H1 (cell line): Measurements from ENCODE around the gene CRYGB. TPM values are rescaled to one million over a fixed set of nuclear protein-coding genes. Genes with fewer than 3 reads are reported as not detected.

Experiments
- CTCF ChIA-PET: fragments of 300-600 bp; sonication (Branson Sonifier 250); formaldehyde crosslinking; loops from one replicate; lab custom pipeline; 2021; ENCODE audit not compliant: partially characterized antibody; lab: Charles Lee
- POLR2A ChIA-PET: fragments of 300-600 bp; sonication (Branson Sonifier 250); formaldehyde crosslinking; loops from one replicate; lab custom pipeline; 2021; ENCODE audit warnings: inconsistent platforms; ENCODE audit not compliant: partially characterized antibody; lab: Charles Lee
- DNase-seq, 2 experiments: peaks; one replicate each; pipeline versions ENCODE4 v3.0.0 to v3.0.0-alpha.2; 2010 to 2022; ENCODE audit warnings: low spot score in 2 of 2, low read depth in 1 of 2, mixed read lengths in 1 of 2
- FAIRE-seq: peaks from 2 replicates; lab custom pipeline; 2011; peaks lifted over from hg19 to GRCh38; lab: Jason Lieb, UNC
- H2AFZ ChIP-seq: 2 replicates; pipeline ENCODE4 v1.8.1; 2012; ENCODE audit warnings: low read length, inconsistent platforms
- H2AK5ac ChIP-seq: 2 replicates; pipeline ENCODE4 v1.6.1; 2013; ENCODE audit warnings: low read depth, low read length
- H2BK120ac ChIP-seq: replicated peaks from 2 replicates; pipeline ENCODE3; 2013; ENCODE audit warnings: low read depth, low read length, inconsistent platforms
- H2BK12ac ChIP-seq: 2 replicates; pipeline ENCODE4 v1.6.1; 2013; ENCODE audit warnings: low read depth, low read length
- H2BK15ac ChIP-seq: 2 replicates; pipeline ENCODE4 v1.6.1; 2013; ENCODE audit warnings: low read length
- H2BK20ac ChIP-seq: 2 replicates; pipeline ENCODE4 v1.6.1; 2013; ENCODE audit warnings: low read length
- H2BK5ac ChIP-seq: 2 replicates; pipeline ENCODE4 v1.6.1; 2013; ENCODE audit warnings: low read depth, low read length
- H3K14ac ChIP-seq: 2 replicates; pipeline ENCODE4 v1.6.1; 2013; ENCODE audit warnings: inconsistent platforms; ENCODE audit not compliant: insufficient read length
- H3K18ac ChIP-seq: 2 replicates; pipeline ENCODE4 v1.6.1; 2013; ENCODE audit warnings: low read length; ENCODE audit errors: extremely low read depth
- H3K23ac ChIP-seq: 2 replicates; pipeline ENCODE4 v1.6.1; 2013; ENCODE audit warnings: inconsistent platforms; ENCODE audit not compliant: insufficient read length
- H3K23me2 ChIP-seq: 2 replicates; pipeline ENCODE4 v1.6.1; 2013; ENCODE audit warnings: low read depth, low read length
- H3K27ac ChIP-seq: 2 replicates; pipeline ENCODE4 v1.6.1; 2011; ENCODE audit warnings: low read depth, low read length, inconsistent platforms
- H3K27me3 ChIP-seq, 4 experiments: replicated peaks in 1 of 4; 1 replicate in 1 of 4; 2 replicates in 3 of 4; pipeline versions ENCODE4 v1.6.1 to v1.8.1; 2011 to 2013; ENCODE audit warnings: low read length in 3 of 4, mild to moderate bottlenecking in 3 of 4, inconsistent platforms in 2 of 4, mixed read lengths in 2 of 4, moderate library complexity in 1 of 4; ENCODE audit not compliant: control insufficient read depth in 3 of 4, insufficient read depth in 3 of 4; ENCODE audit errors: extremely low read depth in 1 of 4
- H3K36me3 ChIP-seq, 4 experiments: 2 replicates each; pipeline versions ENCODE4 v1.6.1 to v1.8.1; 2011 to 2013; ENCODE audit warnings: mild to moderate bottlenecking in 4 of 4, low read length in 3 of 4, moderate library complexity in 2 of 4, control low read depth in 1 of 4, inconsistent platforms in 1 of 4; ENCODE audit not compliant: insufficient read depth in 4 of 4, control insufficient read depth in 2 of 4
- H3K4ac ChIP-seq: replicated peaks from 2 replicates; pipeline ENCODE3; 2013; ENCODE audit warnings: low read length, low read depth, mixed read lengths, inconsistent platforms; ENCODE audit not compliant: insufficient read length
- H3K4me1 ChIP-seq, 4 experiments: replicated peaks in 1 of 4; 1 replicate in 1 of 4; 2 replicates in 3 of 4; pipeline versions ENCODE4 v1.6.1 to v1.8.1; 2011 to 2013; ENCODE audit warnings: low read length in 3 of 4, inconsistent platforms in 2 of 4, mixed read lengths in 1 of 4; ENCODE audit not compliant: insufficient read depth in 4 of 4, control insufficient read depth in 3 of 4
- H3K4me2 ChIP-seq, 2 experiments: 2 replicates each; pipeline versions ENCODE4 v1.6.1 to v1.8.1; 2011 to 2013; ENCODE audit warnings: low read depth in 2 of 2, low read length in 2 of 2, control low read depth in 1 of 2, inconsistent platforms in 1 of 2, mild to moderate bottlenecking in 1 of 2; ENCODE audit not compliant: insufficient read depth in 1 of 2
- H3K4me3 ChIP-seq, 4 experiments: fragments of 200-600, 300-600 bp in 1 of 4; sonication (generic), shearing (Covaris generic), sonication (Bioruptor Twin) in 1 of 4; 2 replicates each; pipeline versions ENCODE4 v1.5.1 to v1.8.1; 2011 to 2016; ENCODE audit warnings: low read length in 4 of 4, low read depth in 3 of 4, control low read depth in 2 of 4, inconsistent platforms in 2 of 4, mild to moderate bottlenecking in 2 of 4, mixed read lengths in 1 of 4, moderate library complexity in 1 of 4; ENCODE audit not compliant: insufficient read depth in 2 of 4; ENCODE audit errors: extremely low read depth in 1 of 4
- H3K56ac ChIP-seq: replicated peaks from 2 replicates; pipeline ENCODE3; 2013; ENCODE audit warnings: low read depth, mild to moderate bottlenecking, mixed read lengths, low read length, inconsistent platforms; ENCODE audit not compliant: insufficient read length
- H3K79me1 ChIP-seq: 2 replicates; pipeline ENCODE4 v1.6.1; 2013; ENCODE audit warnings: low read depth, low read length, control low read depth
- H3K79me2 ChIP-seq, 2 experiments: 2 replicates each; pipeline versions ENCODE4 v1.6.1 to v1.8.1; 2012 to 2013; ENCODE audit warnings: low read length in 2 of 2, mild to moderate bottlenecking in 2 of 2, inconsistent platforms in 1 of 2; ENCODE audit not compliant: insufficient read depth in 2 of 2, control insufficient read depth in 1 of 2
- H3K9ac ChIP-seq, 4 experiments: replicated peaks in 1 of 4; 1 replicate in 1 of 4; 2 replicates in 3 of 4; pipeline versions ENCODE4 v1.6.1 to v1.8.1; 2011 to 2013; ENCODE audit warnings: low read depth in 3 of 4, low read length in 3 of 4, control low read depth in 2 of 4, mild to moderate bottlenecking in 2 of 4, moderate library complexity in 2 of 4, inconsistent platforms in 1 of 4; ENCODE audit errors: extremely low read depth in 1 of 4
- H3K9me3 ChIP-seq, 2 experiments: 2 replicates each; pipeline versions ENCODE4 v1.6.1 to v1.8.1; 2012 to 2013; ENCODE audit warnings: mild to moderate bottlenecking in 2 of 2, moderate library complexity in 2 of 2, control low read depth in 1 of 2, inconsistent platforms in 1 of 2, low read depth in 1 of 2, low read length in 1 of 2, mixed read lengths in 1 of 2; ENCODE audit not compliant: insufficient read depth in 2 of 2
- H4K20me1 ChIP-seq, 2 experiments: replicated peaks in 1 of 2; 2 replicates each; pipeline versions ENCODE3 to v1.8.1; 2011 to 2013; ENCODE audit warnings: inconsistent platforms in 2 of 2, low read length in 2 of 2, mild to moderate bottlenecking in 1 of 2; ENCODE audit not compliant: insufficient read depth in 2 of 2, control insufficient read depth in 1 of 2
- H4K5ac ChIP-seq: 2 replicates; pipeline ENCODE4 v1.6.1; 2013; ENCODE audit warnings: low read length, low read depth, mixed read lengths, inconsistent platforms; ENCODE audit not compliant: insufficient read length
- H4K8ac ChIP-seq: 2 replicates; pipeline ENCODE4 v1.8.0; 2013; ENCODE audit warnings: mild to moderate bottlenecking, moderate library complexity, low read length, inconsistent platforms; ENCODE audit not compliant: insufficient read depth; ENCODE audit errors: extremely low read depth
- H4K91ac ChIP-seq: replicated peaks from 2 replicates; pipeline ENCODE3; 2013; ENCODE audit warnings: low read length, mixed read lengths, inconsistent platforms; ENCODE audit not compliant: insufficient read length
- BRCA1 ChIP-seq: IDR thresholded peaks from 2 replicates; pipeline ENCODE4 v1.6.1; 2012; ENCODE audit warnings: low read depth, low read length, improper control_type of control experiment
- JUN ChIP-seq: IDR thresholded peaks from 2 replicates; pipeline ENCODE4 v1.6.1; 2011; ENCODE audit warnings: low read depth, mild to moderate bottlenecking, improper control_type of control experiment, low read length
- RAD21 ChIP-seq, 2 experiments: IDR thresholded peaks in 1 of 2; conservative IDR thresholded peaks in 1 of 2; 2 replicates each; pipeline ENCODE4 v1.6.1; 2011; ENCODE audit warnings: low read depth in 2 of 2, low read length in 2 of 2, improper control_type of control experiment in 1 of 2, inconsistent platforms in 1 of 2, mild to moderate bottlenecking in 1 of 2, moderate library complexity in 1 of 2
- RBBP5 ChIP-seq: IDR thresholded peaks from 2 replicates; pipeline ENCODE4 v1.7.1; 2012; ENCODE audit warnings: low read depth, mild to moderate bottlenecking, inconsistent platforms, low read length, moderate library complexity, borderline replicate concordance
- ZNF274 ChIP-seq: IDR thresholded peaks from 2 replicates; pipeline ENCODE4 v1.7.0; 2012; ENCODE audit warnings: low read length, borderline replicate concordance; ENCODE audit errors: extremely low read depth
- polyA plus RNA-seq, 7 experiments: library from polyadenylated mRNA; depleted of rRNA in 3 of 7; stranded (reverse) in 5 of 7; unstranded in 2 of 7; fragments of >200 nt in 5 of 7; fragments of 200-250 nt in 2 of 7; gene quantifications; 1 replicate in 5 of 7; 2 replicates in 1 of 7; 4 replicates in 1 of 7; pipeline versions ENCODE4 v1.2.1 to v1.2.3, GENCODE V29; 2011 to 2013; ENCODE audit warnings: missing spikeins in 2 of 7, mixed read lengths in 2 of 7
- total RNA-seq: library from RNA; stranded (reverse); fragmentation: NEBNext Ultra II Directional; extraction: Animal tissue kit (Norgen Biotek cat#: 25700); gene quantifications from 2 replicates; pipeline ENCODE4 v1.2.1, GENCODE V29; 2021

Gene CRYGB
- total and polyA plus RNA-seq, 2 of the 8 experiments (the other 6 are each of a cell fraction or from before 2014, with no cell fraction given), result 0.38 TPM; not detected in 1

- Histone ChIP-seq H3K9me3 (0 out of 4 replicates have a peak, but pooled peaks cover 2 to 5% of the 10 kb centered on the region in 2 experiments), H3K79me1 (no peaks in the 10 kb centered on the region), H3K36me3 (no peaks in the 10 kb centered on the region), H3K4me1 (0 out of 7 replicates have a peak, but pooled peaks cover 0 to 3% (median 0%) of the 10 kb centered on the region in 4 experiments), H3K4ac (no peak overlapping the region), H3K79me2 (no peaks in the 10 kb centered on the region), H3K9ac (no peak overlapping the region), H3K27ac (no peak overlapping the region), H2BK5ac (no peak overlapping the region), H3K18ac (no peak overlapping the region), H2BK15ac (no peak overlapping the region), H3K56ac (no peak overlapping the region), H4K8ac (no peak overlapping the region), H4K20me1 (no peaks in the 10 kb centered on the region), H4K91ac (no peak overlapping the region), H2AK5ac (no peak overlapping the region), H2BK12ac (no peak overlapping the region), H2BK20ac (no peak overlapping the region), H2BK120ac (no peak overlapping the region), H3K27me3 (no peaks in the 10 kb centered on the region; a peak in 1 of 7 replicates), H3K14ac (no peak overlapping the region), H4K5ac (no peak overlapping the region), H3K23me2 (no peaks in the 10 kb centered on the region), H2AFZ (no peak overlapping the region), H3K4me2 (no peak overlapping the region), H3K23ac (no peak overlapping the region), H3K4me3 (no peak overlapping the region)
- no peak for TF ChIP-seq RBBP5
- TF ChIP-seq BRCA1, result no peak
- no peak for TF ChIP-seq RAD21 (IDR thresholded peaks at IDR 0.05 in 1 of 2, conservative IDR thresholded peaks at IDR 0.05 in 1 of 2; ENCODE audit: low read depth in 2 of 2, low read length in 2 of 2)
- no peak for TF ChIP-seq JUN
- no peak for TF ChIP-seq ZNF274
- FAIRE-seq (no peak), DNase-seq (no peak)
- POLR2A ChIA-PET, result interaction anchor here (1.1 kb wide), 1 partner anchor 11 kb away, joined by 3 read pairs; no protein-coding TSS in a partner anchor
- CTCF ChIA-PET, result interaction anchor here (1.0 to 6.5 kb wide), 7 partner anchors 10 to 517 kb away, joined by 3 to 56 read pairs (median 3); partner anchors contain the start of gene IDH1
Observed at GRCh38 chr2:208150094-208150493, 4.1 kb upstream of the CRYGB start.
